Activated CD8-positive, alpha-beta memory T cell treated with anti-CD3 and anti-CD28 coated beads, Interleukin-2, amount 50 U/mL, for 1 hour (primary cell): ENCODE data around the gene PCMTD2.
"Not testable (repeated sequence)": the region's sequence is repeated elsewhere in the genome, so short reads cannot be mapped to it uniquely, and the experiment has no call there.

Experiments used
- DNase-seq: peaks from one replicate; pipeline ENCODE4 v3.0.0-alpha.2; 2020; ENCODE audit errors: extremely low read depth

PCMTD2 gene

DNA sequence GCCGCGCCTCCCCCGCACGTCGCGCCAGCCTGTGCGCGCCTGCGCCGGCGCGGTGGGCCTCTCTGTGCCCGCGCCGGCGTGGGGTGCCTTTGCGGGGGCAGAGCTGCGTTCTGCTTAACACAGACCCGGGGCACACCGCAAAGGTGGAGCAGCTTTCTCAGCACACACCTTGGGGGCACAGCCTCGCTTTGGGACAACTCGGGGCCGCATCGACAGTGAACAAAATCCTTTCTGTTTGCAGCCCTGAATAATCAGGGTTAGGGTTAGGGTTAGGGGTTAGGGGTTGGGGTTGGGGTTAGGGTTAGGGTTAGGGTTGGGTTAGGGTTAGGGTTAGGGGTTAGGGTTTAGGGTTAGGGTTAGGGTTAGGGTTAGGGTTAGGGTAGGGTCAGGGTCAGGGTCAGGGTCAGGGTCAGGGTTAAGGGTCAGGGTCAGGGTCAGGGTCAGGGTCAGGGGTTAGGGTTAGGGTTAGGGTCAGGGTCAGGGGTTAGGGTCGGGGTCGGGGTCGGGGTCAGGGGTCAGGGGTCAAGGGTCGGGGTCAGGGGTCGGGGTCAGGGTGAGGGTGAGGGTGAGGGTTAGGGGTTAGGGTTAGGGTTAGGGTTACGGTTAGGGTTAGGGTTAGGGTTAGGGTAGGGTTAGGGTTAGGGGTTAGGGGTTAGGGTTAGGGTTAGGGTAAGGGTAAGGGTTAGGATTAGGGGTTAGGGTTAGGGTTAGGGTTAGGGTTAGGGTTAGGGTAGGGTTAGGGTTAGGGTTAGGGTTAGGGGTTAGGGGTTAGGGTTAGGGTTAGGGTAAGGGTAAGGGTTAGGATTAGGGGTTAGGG lies 31.1 kb downstream of the PCMTD2 start:
- DNase-seq: not testable (repeated sequence)

- not testable (repeated sequence) for DNase-seq
Observed at GRCh38 chr20:64287264-64287590, 31.7 kb downstream of the PCMTD2 start.

GRCh38 chr20:64292167-64292566 lies 36.6 kb downstream of the PCMTD2 start:
- DNase-seq: not testable (repeated sequence)

- not testable (repeated sequence) for DNase-seq
Observed at GRCh38 chr20:64303086-64303485, 47.5 kb downstream of the PCMTD2 start.

DNA sequence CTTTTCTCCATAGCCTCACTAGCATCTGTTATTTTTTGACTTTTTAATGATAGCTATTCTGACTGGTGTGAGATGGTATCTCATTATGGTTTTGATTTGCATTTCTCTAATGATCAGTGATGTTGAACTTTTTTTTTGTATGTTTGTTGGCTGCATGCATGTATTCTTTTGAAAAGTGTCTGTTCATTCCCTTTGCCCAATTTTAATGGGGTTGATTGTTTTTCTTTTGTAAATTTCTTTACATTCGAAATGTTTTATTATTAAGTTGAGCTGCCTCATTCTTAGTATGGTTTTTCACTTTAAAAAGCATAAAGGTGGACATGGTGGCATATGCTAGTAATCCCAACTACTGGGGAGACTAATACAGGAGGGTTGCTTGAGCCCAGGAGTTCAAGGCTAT lies 58.2 kb downstream of the PCMTD2 start:
- not testable (repeated sequence) for DNase-seq

- not testable (repeated sequence) for DNase-seq
Observed at GRCh38 chr20:64315381-64315780, 59.8 kb downstream of the PCMTD2 start.

- not testable (repeated sequence) for DNase-seq
Observed at GRCh38 chr20:64315884-64316283, 60.3 kb downstream of the PCMTD2 start.

GRCh38 chr20:64316415-64317083 lies 61.0 kb downstream of the PCMTD2 start:
- not testable (repeated sequence) for DNase-seq

GRCh38 chr20:64317331-64317730 lies 61.8 kb downstream of the PCMTD2 start:
- DNase-seq: not testable (repeated sequence)

- not testable (repeated sequence) for DNase-seq
Observed at GRCh38 chr20:64318056-64318455, 62.5 kb downstream of the PCMTD2 start.

DNA sequence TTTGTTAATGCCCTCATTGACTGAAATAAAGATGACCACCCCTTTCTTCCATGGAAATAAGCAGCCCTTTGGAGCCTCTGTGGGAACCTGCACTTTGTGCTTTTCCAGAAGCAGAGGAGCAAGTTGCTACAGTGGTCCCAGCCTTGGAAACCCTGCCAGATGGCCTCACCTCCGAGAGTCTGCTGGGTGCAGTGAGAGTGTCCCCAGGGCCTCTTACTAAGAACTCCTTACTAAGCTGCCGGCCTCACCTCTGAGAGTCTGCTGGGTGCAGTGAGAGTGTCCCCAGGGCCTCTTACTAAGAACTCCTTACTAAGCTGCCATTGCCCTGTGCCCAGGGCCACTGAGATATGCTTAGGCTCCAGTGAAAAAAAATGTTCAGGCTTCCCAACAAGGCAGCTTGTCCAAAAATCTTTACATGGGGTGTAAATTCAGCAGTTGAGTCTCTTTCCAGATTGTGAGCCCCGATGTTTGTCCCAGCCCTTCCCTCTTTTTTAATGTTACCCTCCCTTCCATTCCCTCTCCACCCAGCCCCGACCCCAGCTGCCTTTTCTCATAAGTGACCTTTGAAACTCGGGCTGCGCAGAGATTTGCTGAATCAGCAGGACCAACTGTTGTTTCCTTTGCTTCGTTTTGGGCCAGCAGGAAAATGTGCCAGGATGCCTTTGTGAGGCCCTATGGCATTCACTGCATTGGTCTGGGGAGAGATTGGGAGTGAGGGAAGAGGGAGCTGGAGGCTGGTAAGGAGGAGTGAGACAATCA lies 66.7 kb downstream of the PCMTD2 start:
- not testable (repeated sequence) for DNase-seq
